Measurements from ENCODE around the gene STK39. TPM values are rescaled to one million over a fixed set of nuclear protein-coding genes. Genes with fewer than 3 reads are reported as not detected.

STK39 gene
- total RNA-seq, 1 donor from 2014 or later, result 46.0 TPM

GRCh38 chr2:168039881-168040280, 207.5 kb downstream of the STK39 start:
- TF ChIP-seq CTCF (conservative IDR thresholded peaks at IDR 0.05; ENCODE audit: low read depth, low read length), result no peak
- DNase-seq (ENCODE audit: low read depth), result no peak
- H3K4me3 ChIP-seq (ENCODE audit: low read depth, low read length), result no peak overlapping the region

GRCh38 chr2:168037778-168038177, 209.6 kb downstream of the STK39 start:
- TF ChIP-seq CTCF (conservative IDR thresholded peaks at IDR 0.05; ENCODE audit: low read depth, low read length), result no peak
- no peak for DNase-seq (ENCODE audit: low read depth)
- no peak overlapping the region for H3K4me3 ChIP-seq (ENCODE audit: low read depth, low read length)

GRCh38 chr2:168035458-168035857, 211.9 kb downstream of the STK39 start:
- DNase-seq (ENCODE audit: low read depth), result no peak
- no peak overlapping the region for H3K4me3 ChIP-seq (ENCODE audit: low read depth, low read length)
- TF ChIP-seq CTCF (conservative IDR thresholded peaks at IDR 0.05; ENCODE audit: low read depth, low read length), result no peak

GRCh38 chr2:168034616-168035015, 212.8 kb downstream of the STK39 start:
- TF ChIP-seq CTCF (conservative IDR thresholded peaks at IDR 0.05; ENCODE audit: low read depth, low read length), result no peak
- H3K4me3 ChIP-seq (ENCODE audit: low read depth, low read length), result no peak overlapping the region

GRCh38 chr2:168033966-168034365, 213.4 kb downstream of the STK39 start:
- no peak for TF ChIP-seq CTCF (conservative IDR thresholded peaks at IDR 0.05; ENCODE audit: low read depth, low read length)
- no peak for DNase-seq (ENCODE audit: low read depth)
- H3K4me3 ChIP-seq (ENCODE audit: low read depth, low read length), result no peak overlapping the region

More at GRCh38 chr2:168034616-168035015, 212.8 kb downstream of the STK39 start:
- no peak for DNase-seq (ENCODE audit: low read depth)

- TF ChIP-seq CTCF (conservative IDR thresholded peaks at IDR 0.05; ENCODE audit: low read depth, low read length), result no peak
- DNase-seq (ENCODE audit: low read depth), result no peak
- H3K4me3 ChIP-seq (ENCODE audit: low read depth, low read length), result no peak overlapping the region
Measured at GRCh38 chr2:168032091-168032490, 215.3 kb downstream of the STK39 start.

- H3K4me3 ChIP-seq (ENCODE audit: low read depth, low read length), result no peak overlapping the region
- TF ChIP-seq CTCF (conservative IDR thresholded peaks at IDR 0.05; ENCODE audit: low read depth, low read length), result no peak
- peak; percentile 23 for DNase-seq (ENCODE audit: low read depth)
Measured at GRCh38 chr2:168030862-168031624, 216.4 kb downstream of the STK39 start.
